PC-9 (cell line): ENCODE data around the gene LCN10. TPM values are rescaled to one million over a fixed set of nuclear protein-coding genes. Genes with fewer than 3 reads are reported as not detected.
"Not testable (repeated sequence)": the region's sequence is repeated elsewhere in the genome, so short reads cannot be mapped to it uniquely, and the experiment has no call there.

Experiments
- BruUV-seq: library from RNA; stranded (reverse); fragments of 400-500 nt; replicated peaks from 2 replicates; lab custom pipeline; 2021; lab: Mats Ljungman, UMichigan
- CTCF ChIA-PET: fragments of 300-600 bp; sonication (Branson Sonifier 250); formaldehyde crosslinking; loops from one replicate; lab custom pipeline; 2022; ENCODE audit warnings: antibody characterized with exemption; lab: Charles Lee
- POLR2A ChIA-PET: fragments of 300-600 bp; sonication (Branson Sonifier 250); formaldehyde crosslinking; loops from one replicate; lab custom pipeline; 2022; ENCODE audit warnings: antibody characterized with exemption; ENCODE audit not compliant: unreplicated experiment; lab: Charles Lee
- DNase-seq, 2 experiments: peaks; one replicate each; pipeline versions ENCODE4 v3.0.0 to v3.0.0-alpha.2; 2015 to 2022; ENCODE audit warnings: mixed read lengths in 1 of 2
- H2AFZ ChIP-seq: fragments of 200-600 bp; sonication (generic); 2 replicates; pipeline ENCODE4 v1.8.1; 2017; ENCODE audit warnings: antibody characterized with exemption
- H3F3A ChIP-seq: fragments of 200-600 bp; sonication (generic); 2 replicates; pipeline ENCODE4 v1.8.1; 2017; ENCODE audit warnings: antibody characterized with exemption, mild to moderate bottlenecking, low read depth; ENCODE audit not compliant: insufficient read depth
- H3K27ac ChIP-seq: fragments of 200-600 bp; sonication (generic); 2 replicates; pipeline ENCODE4 v1.6.1; 2016; ENCODE audit warnings: mixed run types
- H3K27me3 ChIP-seq: fragments of 200-600 bp; sonication (generic); 2 replicates; pipeline ENCODE4 v1.6.1; 2016; ENCODE audit warnings: low read depth, mixed run types; ENCODE audit not compliant: insufficient read depth
- H3K36me3 ChIP-seq: fragments of 200-600 bp; sonication (generic); 2 replicates; pipeline ENCODE4 v1.6.1; 2016; ENCODE audit warnings: low read depth, mixed run types
- H3K4me1 ChIP-seq: fragments of 200-600 bp; sonication (generic); replicated peaks from 2 replicates; pipeline ENCODE4 v1.6.1; 2016; ENCODE audit warnings: mixed run types; ENCODE audit not compliant: insufficient read depth
- H3K4me2 ChIP-seq: fragments of 200-600 bp; sonication (generic); 2 replicates; pipeline ENCODE4 v1.6.1; 2017; ENCODE audit warnings: mixed run types
- H3K4me3 ChIP-seq: fragments of 200-600 bp; sonication (generic); 2 replicates; pipeline ENCODE4 v1.6.1; 2016; ENCODE audit warnings: mixed run types
- H3K79me2 ChIP-seq: fragments of 200-600 bp; sonication (generic); 2 replicates; pipeline ENCODE4 v1.6.1; 2017; ENCODE audit warnings: low read depth, mixed run types
- H3K9me2 ChIP-seq: fragments of 200-600 bp; sonication (generic); 2 replicates; pipeline ENCODE4 v1.8.1; 2017; ENCODE audit warnings: mild to moderate bottlenecking; ENCODE audit not compliant: insufficient read depth
- H3K9me3 ChIP-seq: fragments of 200-600 bp; sonication (generic); 2 replicates; pipeline ENCODE4 v1.8.1; 2016; ENCODE audit warnings: low read depth; ENCODE audit not compliant: insufficient read depth
- H4K20me1 ChIP-seq: fragments of 200-600 bp; sonication (generic); 2 replicates; pipeline ENCODE4 v1.8.1; 2017; ENCODE audit not compliant: insufficient read depth
- CTCF ChIP-seq: fragments of 200-600 bp; sonication (generic); conservative IDR thresholded peaks from 2 replicates; pipeline ENCODE4 v1.6.1; 2017; ENCODE audit warnings: mixed run types, antibody characterized with exemption, mild to moderate bottlenecking, moderate library complexity
- EZH2 ChIP-seq: fragments of 200-600 bp; sonication (generic); IDR thresholded peaks from 2 replicates; pipeline ENCODE4 v1.8.0; 2017; ENCODE audit warnings: antibody characterized with exemption, low read depth
- intact Hi-C: fragments of 100-400 bp; cut with micrococcal nuclease; formaldehyde crosslinking; loops from one replicate; pipeline ENCODE4 v1.10.0; 2022; ENCODE audit not compliant: unreplicated experiment
- total RNA-seq: library from RNA; stranded (reverse); gene quantifications from 2 replicates; pipeline ENCODE4 v1.2.3, GENCODE V29; 2021

The LCN10 gene
- total RNA-seq, 1 experiment from 2014 or later = 0.94 TPM

DNA sequence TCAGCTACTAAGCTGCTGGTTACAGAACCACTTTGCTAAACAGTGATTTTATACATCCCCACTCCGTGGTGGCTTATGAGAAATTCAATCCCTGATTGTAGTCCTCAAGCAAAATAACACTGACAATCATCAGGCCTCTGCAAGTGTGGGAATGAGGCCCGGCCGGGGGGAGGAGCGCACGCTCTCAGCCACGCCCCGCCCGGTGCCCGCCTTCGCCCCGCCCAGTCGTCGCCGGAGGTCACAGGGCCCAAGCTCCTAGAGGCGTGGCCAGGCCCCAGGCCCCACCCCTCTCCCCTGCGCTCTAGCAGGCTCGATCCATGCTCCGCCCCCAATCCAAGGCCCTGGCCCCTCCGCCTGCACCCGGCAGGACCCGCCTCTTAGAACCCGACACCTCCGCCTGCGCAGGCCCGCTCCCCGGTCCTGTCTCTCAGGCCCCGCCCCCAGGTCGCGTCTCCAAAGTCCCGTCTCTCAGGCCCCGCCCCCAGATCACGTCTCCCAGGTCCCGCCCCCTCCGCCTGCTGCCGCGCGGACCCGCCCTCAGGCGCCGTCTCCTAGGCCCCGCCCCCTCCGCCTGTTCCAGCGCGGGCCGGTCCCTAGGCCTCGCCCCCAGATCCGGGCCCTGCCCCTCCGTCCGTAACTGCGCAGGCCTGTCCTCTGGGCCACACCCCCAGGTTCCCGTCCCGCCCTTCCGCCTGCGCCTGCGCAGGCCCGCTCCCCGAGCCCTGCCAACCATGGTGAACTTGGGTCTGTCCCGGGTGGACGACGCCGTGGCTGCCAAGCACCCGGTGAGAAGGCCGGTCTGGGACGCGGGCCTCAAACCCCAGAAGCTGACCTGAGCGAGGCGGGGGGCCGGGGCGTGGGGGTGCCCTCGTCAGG, 48.1 kb upstream of the LCN10 start, which contains the start of gene TMEM141:
TMEM141 (plus strand) TSS at position 705 of the 876 bp plus-strand sequence; CDS start at position 732, 27 bp downstream.
- H3K4me2 ChIP-seq = peak within 1 kb of the TSS; percentile 84
- CTCF ChIA-PET = interaction anchor here (0.5 to 1.0 kb wide), 7 partner anchors 9 to 422 kb away, joined by 3 to 4 read pairs (median 3); partner anchors contain the start of gene ABCA2

DNA sequence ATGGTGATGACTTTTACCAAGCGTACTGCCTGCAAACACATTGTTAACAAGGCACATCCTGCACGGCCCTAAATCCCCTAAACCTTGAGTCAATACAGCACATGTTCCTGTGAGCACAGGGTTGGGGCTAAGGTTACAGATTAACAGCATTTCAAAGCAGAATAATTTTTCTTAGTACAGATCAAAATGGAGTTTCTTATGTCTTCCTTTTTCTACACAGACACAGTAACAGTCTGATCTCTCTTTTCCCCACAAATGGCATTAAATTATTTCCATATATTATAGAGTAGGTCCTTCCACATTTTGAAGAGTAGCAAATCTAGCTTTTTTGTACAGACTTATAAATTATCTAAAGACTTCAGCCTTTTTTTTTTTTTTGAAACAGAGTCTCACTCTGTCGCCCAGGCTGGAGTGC, 46.8 kb upstream of the LCN10 start:
- Histone ChIP-seq H3K4me3 (no peak overlapping the region), H3K9me2 (no peaks in the 10 kb centered on the region), H3K4me1 (peaks cover 15% of the 10 kb centered on the region; the same call in 1 of the 2 replicates), H3F3A (peaks cover 18% of the 10 kb centered on the region), H3K4me2 (no peak overlapping the region), H4K20me1 (peaks cover 14% of the 10 kb centered on the region), H3K9me3 (no peaks in the 10 kb centered on the region), H3K27ac (no peak overlapping the region), H3K79me2 (peaks cover 8% of the 10 kb centered on the region), H3K27me3 (no peaks in the 10 kb centered on the region), H2AFZ (no peak overlapping the region), H3K36me3 (no peaks in the 10 kb centered on the region)
- no peak for TF ChIP-seq EZH2
- no peak for TF ChIP-seq CTCF
- ChIA-PET POLR2A (no interaction called here), CTCF (no interaction called here)
- DNase-seq = no peak
- intact Hi-C loops = no loop called here
- no TSS peak for BruUV-seq

More for the DNA sequence above, 48.1 kb upstream of the LCN10 start, which contains the start of gene TMEM141:
- Histone ChIP-seq H4K20me1 (peaks cover 14% of the 10 kb centered on the region), H3K36me3 (no peaks in the 10 kb centered on the region), H3K4me3 (peak within 1 kb of the TSS; percentile 68), H3F3A (peaks cover 18% of the 10 kb centered on the region), H3K4me1 (peaks cover 15% of the 10 kb centered on the region; the same call in 1 of the 2 replicates), H3K27me3 (no peaks in the 10 kb centered on the region), H3K27ac (peak within 1 kb of the TSS; percentile 79), H3K9me2 (no peaks in the 10 kb centered on the region), H3K79me2 (peaks cover 8% of the 10 kb centered on the region), H3K9me3 (no peaks in the 10 kb centered on the region), H2AFZ (peak within 1 kb of the TSS; percentile 93)
- peak; percentile 94 to 100 for DNase-seq
- BruUV-seq = no TSS peak
- POLR2A ChIA-PET = interaction anchor here (0.5 to 0.8 kb wide), 8 partner anchors 19 to 433 kb away, joined by 3 to 12 read pairs (median 5); no protein-coding TSS in a partner anchor
- intact Hi-C loops = loop anchor here (1.0 to 10.0 kb wide), 6 partner anchors 56 to 451 kb away; partner anchors contain the start of genes CLIC3, SEC16A and TUBB4B
- TF ChIP-seq CTCF (no peak), EZH2 (no peak)

DNA sequence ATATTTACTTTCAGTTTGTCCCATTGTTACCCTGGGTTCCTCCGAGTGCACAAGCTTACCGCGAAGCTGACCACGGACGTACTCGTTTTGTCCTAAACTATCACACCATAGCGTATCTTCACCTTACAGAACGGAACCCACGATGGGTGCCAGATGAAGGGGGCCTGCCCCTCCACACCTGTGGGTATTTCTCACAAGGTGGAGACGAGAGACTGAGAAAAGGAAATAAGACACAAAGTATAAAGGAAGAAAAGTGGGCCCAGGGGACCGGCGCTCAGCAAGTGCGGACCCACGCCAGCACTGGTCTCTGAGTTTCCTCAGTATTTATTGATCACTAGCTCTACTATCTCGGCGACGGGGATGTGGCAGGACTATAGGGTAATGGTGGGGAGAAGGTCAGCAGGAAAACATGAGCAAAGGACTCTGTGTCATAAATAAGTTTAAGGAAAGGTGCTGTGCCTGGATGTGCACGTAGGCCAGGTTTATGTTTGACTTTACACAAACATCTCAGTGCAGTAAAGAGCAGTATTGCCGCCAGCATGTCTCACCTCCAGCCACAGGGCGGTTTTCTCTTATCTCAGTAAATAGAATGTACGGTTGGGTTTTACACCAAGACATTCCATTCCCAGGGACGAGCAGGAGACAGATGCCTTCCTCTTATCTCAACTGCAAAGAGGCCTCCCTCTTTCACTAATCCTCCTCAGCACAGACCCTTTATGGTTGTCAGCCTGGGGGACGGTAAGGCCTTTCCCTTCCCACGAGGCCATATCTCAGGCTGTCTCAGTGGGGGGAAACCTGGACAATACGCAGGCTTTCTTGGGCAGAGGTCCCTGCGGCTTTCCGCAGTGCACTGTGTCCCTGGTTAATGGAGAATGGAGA, 46.1 kb upstream of the LCN10 start:
- H3K9me3 ChIP-seq, H3K27me3 ChIP-seq, H3K36me3 ChIP-seq, H3K9me2 ChIP-seq, intact Hi-C loops, H2AFZ ChIP-seq, H3K27ac ChIP-seq, BruUV-seq, H3K4me2 ChIP-seq, H3K79me2 ChIP-seq, DNase-seq, H3K4me3 ChIP-seq: not testable (repeated sequence)
- CTCF ChIA-PET = interaction anchor here (1.4 kb wide), 1 partner anchor 11 kb away, joined by 3 read pairs; no protein-coding TSS in a partner anchor
- POLR2A ChIA-PET = interaction anchor here (0.5 to 0.6 kb wide), 2 partner anchors 246 to 436 kb away, joined by 3 to 6 read pairs; partner anchors contain the start of gene CYSRT1
- Histone ChIP-seq H4K20me1 (peaks cover 14% of the 10 kb centered on the region), H3F3A (peaks cover 20% of the 10 kb centered on the region), H3K4me1 (peaks cover 15% of the 10 kb centered on the region; the same call in 1 of the 2 replicates)
